ENCODE measurements around the gene YRDC. TPM values are rescaled to one million over a fixed set of nuclear protein-coding genes. Genes with fewer than 3 reads are reported as not detected.

The YRDC gene
- total and polyA plus RNA-seq, 7 donors, result 4.4 to 19.0 (median 12.4) TPM

DNA sequence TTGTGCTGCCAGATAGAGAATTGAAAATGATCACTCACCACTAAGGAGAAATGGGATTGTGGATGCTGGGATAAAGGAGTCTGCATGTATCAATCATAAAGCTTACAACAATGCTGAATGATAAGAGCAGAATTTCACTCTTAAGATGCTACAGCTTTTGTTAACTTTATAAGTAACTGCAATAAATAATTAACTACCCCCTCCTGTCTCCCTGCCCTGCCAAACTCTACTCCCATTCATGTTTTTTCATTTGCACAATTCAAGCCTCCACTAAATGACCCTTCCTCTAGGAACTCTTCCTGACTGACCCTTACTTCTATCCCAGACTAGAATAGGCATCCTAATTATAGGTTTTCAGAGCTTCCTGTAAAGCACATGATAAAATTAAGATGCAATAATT, 36.5 kb upstream of the YRDC start:
- peaks cover 0 to 12% (median 3%) of the 10 kb centered on the region in 4 donors for H3K4me1 ChIP-seq
- H3K27ac ChIP-seq, result no peak overlapping the region
- no peak for DNase-seq
- no peaks in the 10 kb centered on the region for H3K9me3 ChIP-seq
- H3K4me3 ChIP-seq, result no peak overlapping the region
- no peaks in the 10 kb centered on the region for H3K27me3 ChIP-seq
- TF ChIP-seq POLR2A (IDR thresholded peaks at IDR 0.05) (no peak), EP300 (IDR thresholded peaks at IDR 0.05) (no peak), POLR2AphosphoS5 (IDR thresholded peaks at IDR 0.05) (no peak)
- TF ChIP-seq, protein P1, sequence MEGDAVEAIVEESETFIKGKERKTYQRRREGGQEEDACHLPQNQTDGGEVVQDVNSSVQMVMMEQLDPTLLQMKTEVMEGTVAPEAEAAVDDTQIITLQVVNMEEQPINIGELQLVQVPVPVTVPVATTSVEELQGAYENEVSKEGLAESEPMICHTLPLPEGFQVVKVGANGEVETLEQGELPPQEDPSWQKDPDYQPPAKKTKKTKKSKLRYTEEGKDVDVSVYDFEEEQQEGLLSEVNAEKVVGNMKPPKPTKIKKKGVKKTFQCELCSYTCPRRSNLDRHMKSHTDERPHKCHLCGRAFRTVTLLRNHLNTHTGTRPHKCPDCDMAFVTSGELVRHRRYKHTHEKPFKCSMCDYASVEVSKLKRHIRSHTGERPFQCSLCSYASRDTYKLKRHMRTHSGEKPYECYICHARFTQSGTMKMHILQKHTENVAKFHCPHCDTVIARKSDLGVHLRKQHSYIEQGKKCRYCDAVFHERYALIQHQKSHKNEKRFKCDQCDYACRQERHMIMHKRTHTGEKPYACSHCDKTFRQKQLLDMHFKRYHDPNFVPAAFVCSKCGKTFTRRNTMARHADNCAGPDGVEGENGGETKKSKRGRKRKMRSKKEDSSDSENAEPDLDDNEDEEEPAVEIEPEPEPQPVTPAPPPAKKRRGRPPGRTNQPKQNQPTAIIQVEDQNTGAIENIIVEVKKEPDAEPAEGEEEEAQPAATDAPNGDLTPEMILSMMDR (IDR thresholded peaks at IDR 0.05), result no peak
- peaks cover 0 to 6% (median 2%) of the 10 kb centered on the region in 4 donors for H3K36me3 ChIP-seq
- intact Hi-C loops (cut with DNase I), result no loop called here

DNA sequence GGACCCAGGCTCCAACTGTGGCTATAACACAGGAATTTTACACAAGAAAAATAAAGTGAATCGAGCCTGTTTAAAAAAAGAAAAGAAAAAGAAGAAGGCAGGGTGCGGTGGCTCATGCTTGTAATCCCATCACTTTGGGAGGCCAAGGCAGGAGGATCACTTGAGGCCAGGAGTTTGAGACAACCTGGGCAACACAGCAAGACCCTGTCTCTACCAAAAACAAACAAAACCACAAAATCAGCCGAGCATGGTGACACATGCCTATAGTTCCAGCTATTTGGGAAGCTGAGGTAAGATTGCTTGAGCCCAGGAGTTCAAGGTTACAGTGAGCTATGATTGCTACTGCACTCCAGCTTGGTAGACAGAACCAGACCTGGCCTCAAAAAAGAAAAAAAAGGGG, 33.6 kb upstream of the YRDC start:
- no peak for TF ChIP-seq POLR2AphosphoS5 (IDR thresholded peaks at IDR 0.05)
- TF ChIP-seq, protein P1 (IDR thresholded peaks at IDR 0.05), result no peak
- no peak for TF ChIP-seq EP300 (IDR thresholded peaks at IDR 0.05)
- intact Hi-C loops (cut with DNase I), result no loop called here
- Histone ChIP-seq H3K27me3 (no peaks in the 10 kb centered on the region), H3K4me3 (no peak overlapping the region), H3K36me3 (peaks cover 0 to 33% (median 21%) of the 10 kb centered on the region in 4 donors), H3K27ac (no peak overlapping the region), H3K9me3 (no peaks in the 10 kb centered on the region), H3K4me1 (peaks cover 0 to 5% (median 2%) of the 10 kb centered on the region in 4 donors)
- no peak for DNase-seq
- WGBS, 2 donors, result 92 to 95% methylated on average over 3 of the region's 3 CpGs

DNA sequence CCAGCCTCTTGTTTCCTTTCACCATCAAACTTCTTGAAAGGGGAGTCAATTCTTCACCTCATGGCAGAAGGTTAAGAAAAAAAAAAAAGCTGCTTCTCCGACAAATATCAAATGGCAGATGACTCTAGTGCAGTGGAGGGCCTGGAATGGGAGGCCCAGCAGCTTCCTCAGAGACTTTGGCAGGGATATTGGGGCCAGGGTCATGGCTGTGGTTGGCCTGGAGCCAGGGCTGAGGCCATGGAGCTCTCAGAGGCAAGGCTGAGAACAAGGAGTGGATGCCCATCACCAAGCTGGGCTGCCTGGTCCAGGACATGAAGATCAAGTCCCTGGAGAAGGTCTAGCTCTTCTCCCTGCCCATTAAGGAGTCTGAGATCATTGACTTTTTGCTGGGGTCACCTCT, 32.7 kb upstream of the YRDC start:
- Histone ChIP-seq H3K36me3 (peaks cover 0 to 42% (median 21%) of the 10 kb centered on the region in 4 donors), H3K9me3 (no peaks in the 10 kb centered on the region), H3K4me3 (no peak overlapping the region), H3K27ac (no peak overlapping the region), H3K4me1 (no peaks in the 10 kb centered on the region), H3K27me3 (no peaks in the 10 kb centered on the region)
- no peak for TF ChIP-seq POLR2AphosphoS5 (IDR thresholded peaks at IDR 0.05)
- TF ChIP-seq POLR2A (IDR thresholded peaks at IDR 0.05), result no peak
- no peak for TF ChIP-seq EP300 (IDR thresholded peaks at IDR 0.05)
- TF ChIP-seq, protein P1 (IDR thresholded peaks at IDR 0.05), result no peak
- no peak for DNase-seq
- intact Hi-C loops (cut with DNase I), result no loop called here
- WGBS, 2 donors, result 81 to 93% methylated on average over 1 of the region's 1 CpG

DNA sequence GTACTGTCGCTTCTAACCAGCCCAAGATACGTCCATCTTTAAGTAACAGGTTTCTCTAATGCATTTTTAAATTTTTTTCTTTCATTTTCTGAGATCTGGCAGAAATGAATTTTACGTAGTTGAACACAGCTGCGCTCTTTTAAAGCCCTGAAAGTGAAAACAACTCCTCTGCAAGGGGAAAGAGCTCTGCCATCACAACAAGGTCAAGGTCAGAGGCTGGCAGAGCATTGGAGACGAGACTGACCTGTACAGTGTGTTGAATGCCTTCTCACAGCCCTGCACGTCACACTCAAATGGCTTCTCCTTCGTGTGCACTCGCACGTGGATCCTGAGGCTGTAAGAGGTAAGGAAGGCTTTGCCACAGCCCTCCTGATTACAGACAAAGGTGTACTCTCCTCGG, 31.7 kb upstream of the YRDC start:
- no peaks in the 10 kb centered on the region for H3K4me1 ChIP-seq
- H3K27me3 ChIP-seq, result no peaks in the 10 kb centered on the region
- intact Hi-C loops (cut with DNase I), result no loop called here
- no peak for DNase-seq
- TF ChIP-seq, protein P1 (IDR thresholded peaks at IDR 0.05), result no peak
- TF ChIP-seq EP300 (IDR thresholded peaks at IDR 0.05) (no peak), POLR2AphosphoS5 (IDR thresholded peaks at IDR 0.05) (no peak), POLR2A (IDR thresholded peaks at IDR 0.05) (no peak)
- no peak overlapping the region for H3K4me3 ChIP-seq
- H3K9me3 ChIP-seq, result no peaks in the 10 kb centered on the region
- peaks cover 5 to 53% (median 27%) of the 10 kb centered on the region in 4 donors for H3K36me3 ChIP-seq
- H3K27ac ChIP-seq, result no peak overlapping the region
- WGBS, 2 donors, result 94 to 95% methylated on average over 10 of the region's 10 CpGs

DNA sequence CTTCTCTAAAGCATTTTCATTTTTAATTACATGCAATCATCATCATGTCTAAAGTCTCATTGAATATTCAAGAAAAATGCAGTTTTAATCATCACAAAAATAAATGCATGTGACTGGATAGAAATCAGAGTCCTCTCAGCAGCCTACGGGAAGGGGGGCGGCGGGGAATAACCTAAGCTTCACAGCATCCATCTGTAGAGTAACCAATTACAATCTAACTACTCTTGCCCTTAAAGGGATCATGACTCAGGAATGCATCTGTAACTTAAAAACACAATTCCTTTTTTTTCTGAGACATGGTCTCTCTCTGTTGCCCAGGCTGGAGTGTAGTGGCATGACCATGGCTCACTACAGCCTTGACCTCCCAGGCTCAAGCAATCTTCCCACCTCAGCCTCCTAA, 28.8 kb upstream of the YRDC start:
- peaks cover 12 to 82% (median 38%) of the 10 kb centered on the region in 4 donors for H3K36me3 ChIP-seq
- intact Hi-C loops (cut with DNase I), result no loop called here
- H3K9me3 ChIP-seq, result no peaks in the 10 kb centered on the region
- no peaks in the 10 kb centered on the region for H3K4me1 ChIP-seq
- no peak for DNase-seq
- H3K4me3 ChIP-seq, result no peak overlapping the region
- WGBS, 2 donors, result 87 to 92% methylated on average over 3 of the region's 3 CpGs
- H3K27me3 ChIP-seq, result no peaks in the 10 kb centered on the region
- no peak for TF ChIP-seq POLR2A (IDR thresholded peaks at IDR 0.05)
- no peak for TF ChIP-seq EP300 (IDR thresholded peaks at IDR 0.05)
- no peak for TF ChIP-seq POLR2AphosphoS5 (IDR thresholded peaks at IDR 0.05)
- TF ChIP-seq, protein P1 (IDR thresholded peaks at IDR 0.05), result no peak
- no peak overlapping the region for H3K27ac ChIP-seq

Data from sigmoid colon (tissue), 7 donors.